ENCODE measurements around the gene EPHX1.
A peak's percentile ranks its signal among the peaks of the same experiment; 100 is the strongest.
"Not testable (repeated sequence)": the region's sequence is repeated elsewhere in the genome, so short reads cannot be mapped to it uniquely, and the experiment has no call there.

EPHX1 gene

GRCh38 chr1:225777583-225778336 is 32.2 kb upstream of the EPHX1 start, which contains the start of gene SRP9:
Gene SRP9 (plus strand): TSS chr1:225777826. CDS start chr1:225777941, 115 bp downstream.
- DNase-seq (ENCODE audit: low read depth in 2 of 2), result peak; percentile 94 to 95

- no peak for DNase-seq (ENCODE audit: low read depth in 2 of 2)
These were observed 31.6 kb upstream of the EPHX1 start for GRCh38 chr1:225778337-225778669.

- DNase-seq (ENCODE audit: low read depth in 2 of 2), result not testable (repeated sequence)
These were observed 30.8 kb upstream of the EPHX1 start for GRCh38 chr1:225779165-225779564.

- no peak for DNase-seq (ENCODE audit: low read depth in 2 of 2)
These were observed 29.8 kb upstream of the EPHX1 start for GRCh38 chr1:225780134-225780533.

GRCh38 chr1:225780630-225781029 is 29.3 kb upstream of the EPHX1 start:
- DNase-seq (ENCODE audit: low read depth in 2 of 2), result no peak

GRCh38 chr1:225789142-225789541 is 20.8 kb upstream of the EPHX1 start:
- not testable (repeated sequence) for DNase-seq (ENCODE audit: low read depth in 2 of 2)

- no peak for DNase-seq (ENCODE audit: low read depth in 2 of 2)
These were observed 15.0 kb upstream of the EPHX1 start for GRCh38 chr1:225794954-225795353.

GRCh38 chr1:225796097-225796496 is 13.8 kb upstream of the EPHX1 start:
- not testable (repeated sequence) for DNase-seq (ENCODE audit: low read depth in 2 of 2)

- not testable (repeated sequence) for DNase-seq (ENCODE audit: low read depth in 2 of 2)
These were observed 8.8 kb upstream of the EPHX1 start for GRCh38 chr1:225801146-225801545.

- DNase-seq (ENCODE audit: low read depth in 2 of 2), result no peak
These were observed 3.7 kb upstream of the EPHX1 start for GRCh38 chr1:225806249-225806648.

- not testable (repeated sequence) for DNase-seq (ENCODE audit: low read depth in 2 of 2)
These were observed 3.2 kb upstream of the EPHX1 start for GRCh38 chr1:225806736-225807135.

- no peak for DNase-seq (ENCODE audit: low read depth in 2 of 2)
These were observed 1.8 kb upstream of the EPHX1 start for GRCh38 chr1:225808136-225808535.

- not testable (repeated sequence) for DNase-seq (ENCODE audit: low read depth in 2 of 2)
These were observed 935 bp downstream of the EPHX1 start for GRCh38 chr1:225810579-225811538.

- DNase-seq (ENCODE audit: low read depth in 2 of 2), result no peak
These were observed 1.9 kb downstream of the EPHX1 start for GRCh38 chr1:225811622-225812487.

- no peak for DNase-seq (ENCODE audit: low read depth in 2 of 2)
These were observed 2.7 kb downstream of the EPHX1 start for GRCh38 chr1:225812488-225813213.

- DNase-seq (ENCODE audit: low read depth in 2 of 2), result no peak
These were observed 3.5 kb downstream of the EPHX1 start for GRCh38 chr1:225813214-225813964.

GRCh38 chr1:225814381-225814780 is 4.5 kb downstream of the EPHX1 start:
- DNase-seq (ENCODE audit: low read depth in 2 of 2), result no peak

- not testable (repeated sequence) for DNase-seq (ENCODE audit: low read depth in 2 of 2)
These were observed 5.2 kb downstream of the EPHX1 start for GRCh38 chr1:225815090-225815489.

GRCh38 chr1:225815526-225816178 is 5.7 kb downstream of the EPHX1 start:
- DNase-seq (ENCODE audit: low read depth in 2 of 2), result no peak
